ENCODE results near the gene TUBGCP2.
"Not testable (repeated sequence)": the region's sequence is repeated elsewhere in the genome, so short reads cannot be mapped to it uniquely, and the experiment has no call there.

GRCh38 chr10:133322064-133322709 is 13.5 kb upstream of the TUBGCP2 start:
- TF ChIP-seq CTCF (IDR thresholded peaks at IDR 0.05; ENCODE audit: insufficient read depth, low read depth, low read length); EZH2 (IDR thresholded peaks at IDR 0.05; ENCODE audit: insufficient read depth, low read length): not testable (repeated sequence)
